Measurements from ENCODE around the gene C1orf21.

DNA sequence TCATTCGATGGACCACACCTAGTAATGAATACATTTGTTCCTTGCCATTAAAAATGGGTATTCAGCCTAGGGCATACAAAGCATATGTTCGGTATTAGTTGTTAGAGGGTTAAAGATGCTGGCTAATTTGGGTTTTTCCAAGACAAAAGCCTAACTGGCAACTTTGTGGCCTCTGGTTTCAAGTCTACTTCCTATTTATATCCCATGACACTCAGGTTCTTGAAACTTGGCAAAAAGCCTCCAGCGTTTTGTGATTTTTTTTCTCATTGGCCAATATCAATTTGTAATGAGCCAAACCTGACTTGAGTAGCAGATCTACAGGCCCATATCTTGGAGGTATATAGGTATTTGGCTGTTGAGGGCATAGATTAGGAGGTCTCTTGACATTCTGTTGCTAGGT is 75.3 kb downstream of the C1orf21 start:
- TF ChIP-seq, protein P1, sequence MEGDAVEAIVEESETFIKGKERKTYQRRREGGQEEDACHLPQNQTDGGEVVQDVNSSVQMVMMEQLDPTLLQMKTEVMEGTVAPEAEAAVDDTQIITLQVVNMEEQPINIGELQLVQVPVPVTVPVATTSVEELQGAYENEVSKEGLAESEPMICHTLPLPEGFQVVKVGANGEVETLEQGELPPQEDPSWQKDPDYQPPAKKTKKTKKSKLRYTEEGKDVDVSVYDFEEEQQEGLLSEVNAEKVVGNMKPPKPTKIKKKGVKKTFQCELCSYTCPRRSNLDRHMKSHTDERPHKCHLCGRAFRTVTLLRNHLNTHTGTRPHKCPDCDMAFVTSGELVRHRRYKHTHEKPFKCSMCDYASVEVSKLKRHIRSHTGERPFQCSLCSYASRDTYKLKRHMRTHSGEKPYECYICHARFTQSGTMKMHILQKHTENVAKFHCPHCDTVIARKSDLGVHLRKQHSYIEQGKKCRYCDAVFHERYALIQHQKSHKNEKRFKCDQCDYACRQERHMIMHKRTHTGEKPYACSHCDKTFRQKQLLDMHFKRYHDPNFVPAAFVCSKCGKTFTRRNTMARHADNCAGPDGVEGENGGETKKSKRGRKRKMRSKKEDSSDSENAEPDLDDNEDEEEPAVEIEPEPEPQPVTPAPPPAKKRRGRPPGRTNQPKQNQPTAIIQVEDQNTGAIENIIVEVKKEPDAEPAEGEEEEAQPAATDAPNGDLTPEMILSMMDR (IDR thresholded peaks at IDR 0.05 in 4 of 5, conservative IDR thresholded peaks at IDR 0.05 in 1 of 5) = no peak
- no peak for TF ChIP-seq POLR2A (IDR thresholded peaks at IDR 0.05)

All from gastrocnemius medialis (tissue), 4 donors.